PC-3 (cell line): ENCODE measurements around the gene XPR1.

Experiments used
- CTCF ChIP-seq: fragments of 300-600 bp; sonication (generic); conservative IDR thresholded peaks from 2 replicates; pipeline ENCODE4 v1.5.1; 2017; ENCODE audit warnings: antibody characterized with exemption, low read depth, mild to moderate bottlenecking, low read length
- EZH2 ChIP-seq: fragments of 300-600 bp; sonication (generic); IDR thresholded peaks from one replicate; pipeline ENCODE4 v1.6.1; 2017; ENCODE audit warnings: antibody characterized with exemption, mild to moderate bottlenecking, low read length; ENCODE audit not compliant: unreplicated experiment

- no peak for TF ChIP-seq CTCF
- no peak for TF ChIP-seq EZH2
Observed at GRCh38 chr1:180675586-180675985, 43.8 kb downstream of the XPR1 start.
